Kidney tubule cell (primary cell): ENCODE results near the gene PITPNC1.
"Not testable (repeated sequence)": the region's sequence is repeated elsewhere in the genome, so short reads cannot be mapped to it uniquely, and the experiment has no call there.

Experiments used
- DNase-seq: peaks from one replicate; pipeline ENCODE4 v3.0.0-alpha.2; 2018; ENCODE audit warnings: low spot score

PITPNC1 gene

DNA sequence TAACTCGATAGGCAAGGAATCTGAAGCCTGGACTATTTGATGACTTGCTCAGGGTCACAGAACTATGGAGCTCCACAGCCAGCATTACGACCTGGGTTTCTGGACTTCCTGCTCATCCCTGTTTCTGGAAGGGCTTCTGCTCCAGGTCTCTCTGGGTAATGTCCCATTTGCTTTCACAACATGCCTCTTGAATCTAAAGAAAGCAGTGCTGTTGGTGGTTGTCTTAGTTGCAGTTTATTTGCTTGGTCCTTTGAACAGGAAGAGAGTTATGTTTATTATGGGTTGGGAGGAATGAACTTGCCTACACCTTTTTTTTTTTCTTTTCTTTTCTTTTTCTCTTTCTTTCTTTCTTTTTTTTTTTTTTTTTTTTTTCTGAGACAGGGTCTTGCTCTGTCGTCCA is 84.8 kb downstream of the PITPNC1 start:
- DNase-seq: no peak

GRCh38 chr17:67466251-67466796 is 89.2 kb downstream of the PITPNC1 start:
- no peak for DNase-seq

DNA sequence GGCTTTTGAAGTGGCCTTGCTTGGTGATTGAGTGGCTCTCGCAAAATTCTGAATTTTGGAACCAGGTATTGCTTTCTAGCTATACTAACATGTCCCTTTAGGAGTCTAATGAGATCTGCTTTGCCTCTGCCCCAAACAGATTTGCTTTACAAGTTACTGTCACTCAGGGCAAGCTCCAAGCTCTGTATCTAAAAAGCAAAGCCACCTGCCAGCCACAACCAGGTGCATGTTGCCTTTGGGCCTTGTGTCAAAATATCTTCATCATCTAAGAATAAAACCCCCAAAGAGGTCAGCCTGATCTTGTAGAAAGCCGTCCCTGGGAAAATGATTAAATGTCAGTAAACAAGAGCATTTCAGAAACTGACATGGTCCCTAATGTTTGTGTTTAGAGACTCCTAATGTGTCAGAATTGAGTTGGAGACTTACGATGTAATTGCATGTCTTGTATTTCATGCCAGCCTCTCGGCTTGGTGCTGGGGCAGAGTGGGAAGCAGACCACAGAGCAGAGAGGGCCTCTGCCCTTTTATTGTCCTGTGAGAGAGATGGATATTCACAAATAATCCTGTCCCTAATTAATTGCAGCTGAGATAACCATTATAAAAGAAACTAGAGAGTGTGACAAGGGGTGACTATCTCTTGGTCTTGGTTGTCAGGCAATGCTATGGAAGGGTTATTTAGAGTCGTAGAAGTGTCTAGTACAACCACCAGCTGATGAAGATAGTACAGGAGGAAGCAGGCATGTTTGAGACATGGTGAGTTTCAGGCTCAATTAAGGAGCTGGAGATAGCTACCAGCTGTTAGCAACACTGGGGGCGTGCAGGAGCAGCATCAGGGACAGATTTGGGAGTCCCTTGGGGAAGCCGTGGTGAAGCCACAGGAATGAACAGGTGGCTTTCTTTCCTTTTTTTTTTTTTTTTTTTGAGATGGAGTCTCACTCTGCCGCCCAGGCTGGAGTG is 90.7 kb downstream of the PITPNC1 start:
- no peak for DNase-seq

DNA sequence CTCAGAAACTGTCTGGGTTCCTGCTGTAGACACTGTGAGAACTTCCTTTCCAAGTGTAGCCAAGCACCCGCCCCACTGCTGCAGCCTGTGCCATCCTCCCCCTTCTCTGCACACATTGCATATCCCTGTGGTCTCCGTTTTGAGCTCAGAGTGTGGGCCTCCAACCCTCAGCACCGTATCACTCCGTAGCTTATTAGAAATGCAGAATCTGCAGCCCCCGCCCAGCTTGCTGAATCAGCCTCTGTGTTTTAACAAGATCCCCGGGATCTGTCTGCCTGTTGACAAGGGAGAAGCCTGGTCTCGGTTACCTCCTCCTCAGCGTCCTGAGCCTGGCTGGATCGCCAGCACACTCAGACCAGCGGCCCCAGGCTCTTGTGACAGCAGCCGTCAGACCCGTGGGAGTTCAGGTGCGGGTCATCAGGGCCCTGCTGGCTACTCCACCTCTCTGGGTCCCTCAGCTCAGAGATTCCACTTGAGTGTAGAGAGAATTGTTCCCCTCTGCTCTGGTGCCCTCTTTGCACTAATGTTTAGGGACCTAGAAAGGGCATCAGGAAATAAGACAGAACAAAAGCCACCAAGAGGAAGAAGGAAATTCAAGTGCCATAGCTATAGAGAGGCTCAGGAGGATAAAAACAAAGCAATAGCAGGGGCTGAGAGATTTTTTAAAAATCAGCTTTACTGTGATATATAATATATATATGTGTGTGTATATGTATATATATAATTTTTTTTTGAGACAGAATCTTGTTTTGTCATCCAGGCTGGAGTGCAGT is 92.3 kb downstream of the PITPNC1 start:
- DNase-seq: peak; percentile 29

DNA sequence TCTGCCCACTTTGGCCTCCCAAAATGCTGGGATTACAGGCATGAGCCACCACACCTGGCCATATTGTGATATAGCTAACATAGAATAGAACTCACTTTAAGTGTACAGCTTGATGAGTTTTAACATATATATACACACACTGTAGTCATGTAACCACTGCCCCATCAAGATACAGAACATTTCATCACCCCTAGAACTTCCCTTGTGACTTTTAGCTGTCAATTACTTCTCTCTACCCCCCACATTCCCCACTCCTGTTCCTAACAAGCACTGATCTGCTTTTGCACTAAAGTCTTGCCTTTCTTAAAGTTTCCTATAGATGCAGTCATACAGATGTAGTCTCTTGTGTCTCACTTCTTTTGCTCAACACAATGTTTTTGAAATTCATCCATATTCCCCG is 93.1 kb downstream of the PITPNC1 start:
- no peak for DNase-seq

- DNase-seq: no peak
Observed at GRCh38 chr17:67471118-67471517, 94.0 kb downstream of the PITPNC1 start.

DNA sequence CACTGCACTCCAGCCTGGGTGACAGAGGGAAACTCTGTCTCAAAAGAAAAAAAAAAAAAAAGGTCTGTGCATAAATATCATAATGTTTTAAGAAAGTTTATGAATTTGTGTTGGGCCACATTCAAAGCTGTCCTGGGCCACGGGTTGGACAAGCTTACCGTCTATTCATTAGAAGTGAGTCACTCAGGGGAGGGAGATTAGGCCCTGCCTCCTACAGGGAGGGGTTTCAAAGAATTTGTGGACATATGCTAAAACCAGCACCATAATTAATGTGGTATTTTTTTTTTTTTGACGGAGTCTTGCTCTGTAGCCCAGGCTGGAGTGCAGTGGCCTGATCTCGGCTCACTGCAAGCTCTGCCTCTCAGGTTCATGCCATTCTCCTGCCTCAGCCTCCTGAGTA is 95.5 kb downstream of the PITPNC1 start:
- DNase-seq: not testable (repeated sequence)

DNA sequence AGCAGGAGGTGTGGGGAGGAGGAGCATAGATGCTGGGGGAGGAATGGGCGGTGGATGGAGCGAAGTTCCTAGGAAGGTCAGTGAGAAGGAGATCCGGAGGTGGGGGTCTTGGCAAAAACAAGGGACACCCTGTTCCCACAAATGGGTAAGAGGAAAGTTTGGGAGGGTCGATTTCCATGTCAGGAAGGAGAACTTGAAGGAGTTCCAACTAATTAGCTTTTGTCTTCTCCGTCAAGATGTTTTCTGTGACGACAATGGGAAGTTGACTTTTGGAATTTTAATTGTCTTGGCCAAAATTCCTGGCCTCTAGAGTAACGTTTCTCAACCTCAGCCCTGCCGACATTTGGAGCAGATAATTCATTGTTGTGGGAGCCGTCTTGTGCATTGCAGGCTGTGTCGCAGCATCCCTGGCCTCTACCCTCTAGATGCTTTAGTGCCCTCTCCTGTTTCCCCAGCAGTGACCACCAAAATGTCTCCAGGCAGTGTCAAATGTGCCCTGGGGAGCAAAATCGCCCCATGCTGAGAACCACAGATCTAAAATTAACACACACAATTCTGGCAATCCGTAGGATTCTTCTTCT is 97.1 kb downstream of the PITPNC1 start:
- no peak for DNase-seq

DNA sequence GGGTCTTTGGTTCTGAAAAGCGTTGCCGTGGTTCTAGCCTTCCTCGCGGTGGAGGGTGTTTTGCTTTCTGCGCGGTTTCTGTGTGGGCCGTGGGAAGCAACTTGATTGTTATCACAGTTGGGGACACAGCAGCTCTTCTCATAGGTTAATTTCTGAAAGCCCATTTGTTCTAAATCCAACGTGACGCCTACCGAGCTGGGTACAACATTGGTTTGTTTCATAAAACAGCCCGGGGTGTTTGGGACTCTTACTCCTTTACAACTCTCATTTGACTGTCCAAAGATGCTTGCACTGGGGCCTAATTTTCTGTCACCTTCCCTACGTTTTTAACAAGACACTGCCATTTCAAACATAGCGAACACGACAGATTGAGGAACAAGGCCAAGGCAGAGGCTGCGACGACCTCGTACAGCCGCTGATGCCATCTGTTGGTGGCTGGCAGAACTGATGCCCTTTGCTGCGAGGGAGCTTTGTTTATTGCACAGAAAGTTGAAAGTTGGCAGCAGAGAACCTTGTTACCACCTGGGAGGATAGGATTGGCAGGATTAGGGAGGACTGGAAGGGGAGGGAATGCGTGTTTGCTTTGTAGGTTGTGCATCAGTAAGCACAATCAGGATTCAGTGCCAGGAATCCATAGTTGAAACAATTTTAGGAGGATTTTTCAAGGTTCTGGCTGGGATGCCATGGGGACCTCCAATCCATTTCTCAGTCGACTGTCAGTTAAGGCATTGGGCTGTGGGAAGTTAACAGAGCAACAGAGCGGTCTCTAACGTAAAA is 98.3 kb downstream of the PITPNC1 start:
- DNase-seq: peak; percentile 78

DNA sequence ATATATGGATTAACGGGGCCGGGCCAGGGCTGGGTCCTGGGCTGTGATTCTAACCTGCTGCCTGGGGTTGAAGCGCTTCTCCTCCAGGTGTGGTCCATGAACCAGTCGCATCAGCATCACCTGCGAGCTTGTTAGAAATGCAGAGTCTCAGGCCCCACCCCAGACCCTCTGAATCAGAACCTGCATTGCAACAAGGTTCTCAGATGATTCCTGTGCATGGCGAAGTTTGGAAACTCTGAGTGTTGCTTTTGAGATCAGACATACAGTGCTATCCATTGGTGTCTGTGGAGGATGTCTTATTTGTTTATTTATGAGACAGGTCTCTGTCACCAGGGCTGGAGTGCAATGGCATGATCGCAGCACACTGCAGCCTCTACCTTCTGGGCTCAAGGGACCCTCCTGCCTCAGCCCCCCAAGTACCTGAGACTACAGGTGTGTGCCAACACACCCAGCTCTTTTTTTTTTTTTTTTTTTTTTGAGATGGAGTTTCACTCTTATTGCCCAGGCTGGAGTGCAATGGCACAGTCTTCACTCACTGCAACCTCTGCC is 99.8 kb downstream of the PITPNC1 start:
- DNase-seq: no peak

DNA sequence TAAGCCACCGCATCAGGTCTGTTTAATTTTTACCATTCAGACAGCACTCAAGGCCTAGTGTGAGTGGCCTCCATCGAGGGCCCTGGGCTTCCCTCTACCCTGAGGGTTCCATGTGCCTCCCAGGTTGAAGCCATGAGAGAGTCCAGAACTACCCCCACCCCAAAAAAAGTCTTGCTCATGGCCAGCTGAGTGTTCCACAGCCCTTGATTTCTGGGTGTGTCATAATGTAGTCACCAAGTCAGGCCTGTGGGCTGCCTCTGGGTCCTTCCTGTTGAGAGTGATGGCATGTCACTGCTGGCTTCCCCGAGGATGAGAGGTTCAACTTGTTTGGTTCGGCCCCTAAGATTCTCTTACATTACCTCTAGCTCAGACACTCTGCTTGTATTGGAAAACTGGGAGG is 100.6 kb downstream of the PITPNC1 start:
- peak; percentile 83 for DNase-seq

GRCh38 chr17:67478401-67479041 is 101.4 kb downstream of the PITPNC1 start:
- DNase-seq: no peak

GRCh38 chr17:67479148-67479547 is 102.1 kb downstream of the PITPNC1 start:
- DNase-seq: peak; percentile 80

- DNase-seq: not testable (repeated sequence)
Observed at GRCh38 chr17:67480959-67481358, 103.9 kb downstream of the PITPNC1 start.

DNA sequence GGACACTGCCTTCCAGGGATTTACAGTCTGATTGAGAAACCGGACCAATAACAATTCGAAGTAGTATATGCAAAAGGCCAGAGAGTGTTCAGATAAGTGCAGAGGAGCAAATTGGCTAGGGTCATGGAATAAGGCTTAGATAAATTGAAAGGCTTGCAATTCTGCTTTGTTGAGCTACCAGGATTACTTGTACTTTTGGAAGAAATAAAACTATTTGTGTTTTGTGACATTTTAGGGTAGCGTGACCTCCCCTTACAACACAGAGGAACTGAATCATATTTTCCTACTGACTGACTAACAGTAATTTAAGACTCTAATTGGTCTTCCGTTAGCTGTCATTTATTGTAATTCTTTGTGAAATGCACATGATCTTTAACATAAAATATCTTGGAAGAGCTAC is 104.7 kb downstream of the PITPNC1 start:
- DNase-seq: no peak

GRCh38 chr17:67482764-67483163 is 105.7 kb downstream of the PITPNC1 start:
- DNase-seq: no peak

GRCh38 chr17:67484261-67484660 is 107.2 kb downstream of the PITPNC1 start:
- DNase-seq: no peak

GRCh38 chr17:67485666-67486065 is 108.6 kb downstream of the PITPNC1 start:
- no peak for DNase-seq

- peak; percentile 59 for DNase-seq
Observed at GRCh38 chr17:67487506-67487905, 110.4 kb downstream of the PITPNC1 start.

- peak; percentile 37 for DNase-seq
Observed at GRCh38 chr17:67488161-67488560, 111.1 kb downstream of the PITPNC1 start.

DNA sequence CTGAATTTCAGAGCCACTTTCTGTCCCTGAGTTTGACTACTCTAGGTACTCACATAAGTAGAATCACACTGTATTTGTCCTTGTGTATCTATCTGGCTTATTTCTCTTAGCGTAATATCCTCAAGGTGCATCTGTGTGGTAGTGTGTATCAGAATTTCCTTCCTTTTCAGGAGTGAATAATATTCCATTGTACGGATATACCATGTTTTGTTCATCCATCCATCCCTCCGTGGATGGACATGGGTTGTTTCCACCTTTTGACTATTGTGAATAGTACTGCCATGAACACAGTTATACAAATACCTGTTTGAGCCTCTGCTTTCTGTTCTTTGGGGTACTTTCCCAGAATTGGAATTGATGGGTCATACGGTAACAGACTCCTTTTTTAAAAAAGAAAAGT is 111.7 kb downstream of the PITPNC1 start:
- DNase-seq: no peak
